HG02763 (cell line): ENCODE measurements around the gene LACC1.

Experiments used
- ATAC-seq: cut with Tn5 transposase; IDR thresholded peaks from one replicate; pipeline ENCODE4 v1.9.1; 2021; ENCODE audit warnings: mild to moderate bottlenecking, moderate library complexity; ENCODE audit not compliant: unreplicated experiment

LACC1 gene

GRCh38 chr13:43939086-43939485 is 59.4 kb downstream of the LACC1 start:
- ATAC-seq = no peak

- no peak for ATAC-seq
Observed at GRCh38 chr13:43942286-43942685, 62.6 kb downstream of the LACC1 start.
